ENCODE results near the gene OAS3.

- TF ChIP-seq CTCF (conservative IDR thresholded peaks at IDR 0.05 in 1 of 2, IDR thresholded peaks at IDR 0.05 in 1 of 2; ENCODE audit: extremely low read depth in 1 of 2, insufficient read depth in 1 of 2, low read depth in 1 of 2, low read length in 2 of 2) (peak in 1 of 2 donors; percentile 4), EZH2 (IDR thresholded peaks at IDR 0.05; ENCODE audit: borderline replicate concordance, low read length) (no peak)
Observed at GRCh38 chr12:112928978-112929377, 9.3 kb upstream of the OAS3 start.

Data from mammary epithelial cell (primary cell).